Gastrocnemius medialis (tissue), 4 donors: ENCODE data around the gene NFIA. TPM values are rescaled to one million over a fixed set of nuclear protein-coding genes. Genes with fewer than 3 reads are reported as not detected.

Source experiments
- ATAC-seq, 2 donors: fragments of 150-250 bp; one replicate each; pipeline ENCODE4 v1.9.1; 2016
- DNase-seq, 2 donors: peaks; one replicate each; pipeline ENCODE4 v3.0.0-alpha.2; 2019
- H3K27ac ChIP-seq, 4 donors: fragments of 200-600 bp; sonication (generic); 1 replicate in 1 of 4; 2 replicates in 3 of 4; pipeline ENCODE4 v1.5.1; 2016 to 2018; ENCODE audit warnings: mild to moderate bottlenecking in 2 of 4, moderate library complexity in 1 of 4
- H3K27me3 ChIP-seq, 3 donors: fragments of 200-600 bp; sonication (generic) in 2 of 3; 1 replicate in 1 of 3; 2 replicates in 2 of 3; pipeline versions ENCODE4 v1.5.1 to v1.6.0; 2016 to 2019; ENCODE audit warnings: mild to moderate bottlenecking in 1 of 3, moderate library complexity in 1 of 3
- H3K36me3 ChIP-seq, 2 donors: fragments of 200-600 bp; sonication (generic) in 1 of 2; one replicate each; pipeline ENCODE4 v1.5.1; 2017 to 2018
- H3K4me1 ChIP-seq, 2 donors: fragments of 200-600 bp; sonication (generic) in 1 of 2; one replicate each; pipeline ENCODE4 v1.5.1; 2016 to 2017; ENCODE audit warnings: mild to moderate bottlenecking in 2 of 2
- H3K4me3 ChIP-seq, 4 donors: fragments of 200-600 bp; sonication (generic) in 3 of 4; 1 replicate in 1 of 4; 2 replicates in 3 of 4; pipeline ENCODE4 v1.5.1; 2016 to 2019; ENCODE audit warnings: mild to moderate bottlenecking in 2 of 4
- H3K9me3 ChIP-seq, 3 donors: fragments of 200-600 bp; sonication (generic) in 2 of 3; 1 replicate in 1 of 3; 2 replicates in 2 of 3; pipeline ENCODE4 v1.5.1; 2016 to 2019
- POLR2A ChIP-seq, 2 donors: fragments of 450-650 bp; IDR thresholded peaks; one replicate each; pipeline ENCODE4 v1.6.1; 2017; ENCODE audit warnings: antibody characterized with exemption in 2 of 2, mild to moderate bottlenecking in 2 of 2, moderate library complexity in 2 of 2
- in situ Hi-C, 4 donors: fragments of 200-750 bp; cut with MboI; loops; one replicate each; pipeline versions ENCODE4 v1.15.0 to v1.8.0; 2017; ENCODE audit warnings: low sequenced_read_pairs in 4 of 4
- intact Hi-C: fragments of 100-400 bp; cut with DNase I; formaldehyde crosslinking; loops from one replicate; pipeline ENCODE4 v1.15.1; 2023; ENCODE audit warnings: low total_unique reads
- total RNA-seq, 4 donors: library from RNA; depleted of rRNA; stranded (reverse); fragments of >200 nt; gene quantifications; one replicate each; pipeline versions ENCODE4 v1.1.0 to v1.2.3, GENCODE V29; 2016
- TF ChIP-seq, protein P1 (sequence below), 5 experiments: fragments of 450-650 bp in 3 of 5; fragments of 200-600 bp in 2 of 5; sonication (generic) in 2 of 5; IDR thresholded peaks in 4 of 5; conservative IDR thresholded peaks in 1 of 5; 1 replicate in 4 of 5; 2 replicates in 1 of 5; pipeline ENCODE4 v1.5.1; 2016 to 2019; ENCODE audit warnings: antibody characterized with exemption in 5 of 5, mild to moderate bottlenecking in 3 of 5, moderate library complexity in 3 of 5

NFIA gene
- total RNA-seq, 4 donors from 2014 or later: 12.9 to 27.0 (median 26.6) TPM

DNA sequence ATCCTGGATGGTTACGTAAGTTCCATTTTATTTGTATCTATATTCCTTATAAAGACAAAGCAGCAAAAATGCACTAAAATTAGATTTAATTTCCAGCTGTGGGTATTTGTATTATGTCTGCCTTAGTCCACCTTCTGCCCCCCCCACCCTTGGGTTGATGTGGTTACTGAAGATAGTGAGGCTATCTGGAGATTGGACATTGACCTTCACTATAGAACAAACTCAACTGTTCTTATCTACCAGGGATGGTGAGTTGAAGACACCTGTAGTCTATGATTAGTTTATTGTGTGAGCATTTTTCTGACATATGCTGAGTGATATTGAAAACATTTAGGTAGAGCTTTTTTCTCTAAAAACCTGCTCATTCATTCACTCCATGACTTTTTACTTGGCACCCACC, 122.2 kb downstream of the NFIA start:
- intact Hi-C loops: no loop called here
- Histone ChIP-seq H3K4me3 (no peak overlapping the region), H3K27ac (no peak overlapping the region), H3K27me3 (no peaks in the 10 kb centered on the region), H3K36me3 (no peaks in the 10 kb centered on the region), H3K9me3 (no peaks in the 10 kb centered on the region), H3K4me1 (peaks cover 28 to 41% of the 10 kb centered on the region in 2 donors)
- in situ Hi-C loops: no loop called here
- ATAC-seq: no peak
- TF ChIP-seq POLR2A (IDR thresholded peaks at IDR 0.05): no peak
- TF ChIP-seq, protein P1, sequence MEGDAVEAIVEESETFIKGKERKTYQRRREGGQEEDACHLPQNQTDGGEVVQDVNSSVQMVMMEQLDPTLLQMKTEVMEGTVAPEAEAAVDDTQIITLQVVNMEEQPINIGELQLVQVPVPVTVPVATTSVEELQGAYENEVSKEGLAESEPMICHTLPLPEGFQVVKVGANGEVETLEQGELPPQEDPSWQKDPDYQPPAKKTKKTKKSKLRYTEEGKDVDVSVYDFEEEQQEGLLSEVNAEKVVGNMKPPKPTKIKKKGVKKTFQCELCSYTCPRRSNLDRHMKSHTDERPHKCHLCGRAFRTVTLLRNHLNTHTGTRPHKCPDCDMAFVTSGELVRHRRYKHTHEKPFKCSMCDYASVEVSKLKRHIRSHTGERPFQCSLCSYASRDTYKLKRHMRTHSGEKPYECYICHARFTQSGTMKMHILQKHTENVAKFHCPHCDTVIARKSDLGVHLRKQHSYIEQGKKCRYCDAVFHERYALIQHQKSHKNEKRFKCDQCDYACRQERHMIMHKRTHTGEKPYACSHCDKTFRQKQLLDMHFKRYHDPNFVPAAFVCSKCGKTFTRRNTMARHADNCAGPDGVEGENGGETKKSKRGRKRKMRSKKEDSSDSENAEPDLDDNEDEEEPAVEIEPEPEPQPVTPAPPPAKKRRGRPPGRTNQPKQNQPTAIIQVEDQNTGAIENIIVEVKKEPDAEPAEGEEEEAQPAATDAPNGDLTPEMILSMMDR (IDR thresholded peaks at IDR 0.05 in 4 of 5, conservative IDR thresholded peaks at IDR 0.05 in 1 of 5): no peak
- DNase-seq: no peak

DNA sequence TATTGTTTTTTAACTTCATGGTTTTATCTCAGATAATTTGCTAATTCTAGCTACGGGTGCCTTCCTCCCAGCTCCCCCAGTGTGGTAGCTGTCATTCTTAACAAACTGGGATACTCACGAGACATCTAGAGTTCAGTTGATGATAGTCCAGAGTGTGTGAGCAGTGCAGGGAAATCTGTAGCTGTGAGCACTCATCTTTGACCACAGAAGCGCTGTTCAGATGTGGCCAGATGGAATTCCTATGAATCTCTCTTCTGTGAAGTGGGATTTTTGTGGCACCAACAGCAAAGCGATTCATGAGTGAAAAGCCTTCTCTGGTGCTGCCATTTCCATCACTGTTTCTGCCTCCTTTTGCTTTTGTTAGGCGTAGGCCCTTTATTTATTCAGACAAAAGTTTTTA, 125.1 kb downstream of the NFIA start:
- Histone ChIP-seq H3K36me3 (no peaks in the 10 kb centered on the region), H3K27me3 (no peaks in the 10 kb centered on the region), H3K4me1 (peaks cover 25 to 39% of the 10 kb centered on the region in 2 donors), H3K9me3 (no peaks in the 10 kb centered on the region), H3K27ac (no peak overlapping the region), H3K4me3 (no peak overlapping the region)
- DNase-seq (no peak), ATAC-seq (no peak)
- TF ChIP-seq, protein P1 (IDR thresholded peaks at IDR 0.05 in 4 of 5, conservative IDR thresholded peaks at IDR 0.05 in 1 of 5): no peak
- intact Hi-C loops: no loop called here
- in situ Hi-C loops: no loop called here

DNA sequence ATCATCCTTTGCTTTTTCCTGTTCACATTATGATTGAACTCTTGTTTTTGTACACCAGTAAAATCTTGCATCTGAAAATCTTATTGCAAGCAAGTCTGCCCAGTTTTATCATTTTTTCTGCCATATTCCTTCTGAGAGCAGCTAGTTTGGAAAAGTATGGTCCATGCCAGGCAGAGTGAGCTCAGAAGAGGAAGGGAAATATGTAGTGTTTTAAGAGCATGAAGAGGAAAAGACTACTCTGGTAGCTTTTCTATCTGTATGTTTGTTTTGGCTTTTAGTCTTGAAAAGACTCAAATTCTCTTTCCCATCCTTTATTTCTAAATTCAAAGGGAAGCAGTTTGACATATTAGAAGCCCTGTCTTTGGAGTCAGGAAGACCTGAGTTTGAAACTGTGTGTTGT, 125.8 kb downstream of the NFIA start:
- ATAC-seq (no peak), DNase-seq (no peak)
- intact Hi-C loops (no loop called here), in situ Hi-C loops (no loop called here)
- no peak overlapping the region for H3K27ac ChIP-seq
- no peaks in the 10 kb centered on the region for H3K9me3 ChIP-seq
- TF ChIP-seq, protein P1 (IDR thresholded peaks at IDR 0.05 in 4 of 5, conservative IDR thresholded peaks at IDR 0.05 in 1 of 5): no peak
- TF ChIP-seq POLR2A (IDR thresholded peaks at IDR 0.05): no peak
- no peak overlapping the region for H3K4me3 ChIP-seq
- no peaks in the 10 kb centered on the region for H3K36me3 ChIP-seq
- no peaks in the 10 kb centered on the region for H3K27me3 ChIP-seq
- peaks cover 22 to 33% of the 10 kb centered on the region in 2 donors for H3K4me1 ChIP-seq

DNA sequence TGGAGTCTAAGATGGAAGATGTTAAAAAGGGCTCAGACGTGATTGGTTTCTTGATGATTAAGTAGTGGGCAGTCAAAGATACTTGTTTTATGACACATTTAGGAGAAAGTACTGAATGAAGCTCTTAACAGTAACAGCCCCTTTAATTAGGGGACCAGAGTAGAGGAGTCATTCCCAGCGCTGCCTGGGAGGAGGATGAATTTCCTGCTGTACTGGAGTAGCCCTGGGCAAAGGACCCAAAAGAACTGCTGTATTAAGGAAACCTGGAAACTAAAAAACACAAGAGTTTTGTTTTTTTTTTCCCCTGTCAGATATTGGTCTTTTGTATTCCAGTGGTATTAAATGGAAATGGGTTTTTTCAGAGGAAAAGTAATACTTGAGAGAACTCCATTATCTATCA, 126.5 kb downstream of the NFIA start:
- no peaks in the 10 kb centered on the region for H3K36me3 ChIP-seq
- H3K4me3 ChIP-seq: no peak overlapping the region
- no peaks in the 10 kb centered on the region for H3K27me3 ChIP-seq
- no peak overlapping the region for H3K27ac ChIP-seq
- no peak for TF ChIP-seq POLR2A (IDR thresholded peaks at IDR 0.05)
- TF ChIP-seq, protein P1 (IDR thresholded peaks at IDR 0.05 in 4 of 5, conservative IDR thresholded peaks at IDR 0.05 in 1 of 5): no peak
- no peaks in the 10 kb centered on the region for H3K9me3 ChIP-seq
- no peak for ATAC-seq
- in situ Hi-C loops: no loop called here
- intact Hi-C loops: no loop called here
- no peak for DNase-seq
- peaks cover 16 to 27% of the 10 kb centered on the region in 2 donors for H3K4me1 ChIP-seq

DNA sequence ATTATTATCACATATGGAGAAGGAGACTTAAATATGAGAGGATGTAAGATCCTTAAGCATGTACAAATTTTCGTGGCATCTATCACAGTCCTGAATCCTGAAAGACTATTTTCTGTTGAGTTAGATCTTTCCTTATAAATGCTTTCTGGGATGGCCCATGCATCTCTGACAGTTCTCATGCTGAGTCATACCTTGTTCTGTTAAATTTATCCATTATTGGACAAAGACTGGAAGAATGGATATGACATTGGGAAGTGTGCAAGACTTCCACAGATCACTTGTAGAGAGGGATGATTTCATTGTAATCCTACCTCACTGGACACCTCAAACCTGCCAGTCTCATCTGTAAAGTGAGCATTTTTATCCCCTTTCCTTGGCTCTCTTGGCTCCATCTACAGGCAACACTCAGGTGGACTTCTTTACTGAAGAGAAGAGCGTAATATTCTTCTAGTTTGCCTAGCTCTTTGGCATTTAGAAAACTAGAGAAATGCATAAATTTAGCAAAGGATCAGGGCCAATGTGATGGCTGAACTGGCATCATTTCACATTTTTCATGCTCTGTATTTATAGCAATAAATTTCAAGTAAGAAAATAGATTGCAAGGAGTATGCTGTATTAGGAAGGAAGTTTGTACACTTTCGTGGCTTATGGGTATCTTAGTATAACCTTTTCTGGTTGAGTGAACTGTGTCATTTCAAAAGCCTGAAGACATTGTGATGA, 128.2 kb downstream of the NFIA start:
- peak; percentile 67 to 68 for ATAC-seq
- peaks cover 24 to 42% of the 10 kb centered on the region in 2 donors for H3K4me1 ChIP-seq
- no peak for DNase-seq
- no peak overlapping the region for H3K4me3 ChIP-seq
- H3K9me3 ChIP-seq: no peaks in the 10 kb centered on the region
- H3K36me3 ChIP-seq: no peaks in the 10 kb centered on the region
- H3K27me3 ChIP-seq: no peaks in the 10 kb centered on the region
- intact Hi-C loops: no loop called here
- no peak overlapping the region for H3K27ac ChIP-seq
- TF ChIP-seq, protein P1 (IDR thresholded peaks at IDR 0.05 in 4 of 5, conservative IDR thresholded peaks at IDR 0.05 in 1 of 5): peak in 1 of 5 experiments; percentile 23
- TF ChIP-seq POLR2A (IDR thresholded peaks at IDR 0.05): no peak
- in situ Hi-C loops: no loop called here
